ENCODE measurements around the gene COPG2.
A peak's percentile ranks its signal among the peaks of the same experiment; 100 is the strongest.

The COPG2 gene

DNA sequence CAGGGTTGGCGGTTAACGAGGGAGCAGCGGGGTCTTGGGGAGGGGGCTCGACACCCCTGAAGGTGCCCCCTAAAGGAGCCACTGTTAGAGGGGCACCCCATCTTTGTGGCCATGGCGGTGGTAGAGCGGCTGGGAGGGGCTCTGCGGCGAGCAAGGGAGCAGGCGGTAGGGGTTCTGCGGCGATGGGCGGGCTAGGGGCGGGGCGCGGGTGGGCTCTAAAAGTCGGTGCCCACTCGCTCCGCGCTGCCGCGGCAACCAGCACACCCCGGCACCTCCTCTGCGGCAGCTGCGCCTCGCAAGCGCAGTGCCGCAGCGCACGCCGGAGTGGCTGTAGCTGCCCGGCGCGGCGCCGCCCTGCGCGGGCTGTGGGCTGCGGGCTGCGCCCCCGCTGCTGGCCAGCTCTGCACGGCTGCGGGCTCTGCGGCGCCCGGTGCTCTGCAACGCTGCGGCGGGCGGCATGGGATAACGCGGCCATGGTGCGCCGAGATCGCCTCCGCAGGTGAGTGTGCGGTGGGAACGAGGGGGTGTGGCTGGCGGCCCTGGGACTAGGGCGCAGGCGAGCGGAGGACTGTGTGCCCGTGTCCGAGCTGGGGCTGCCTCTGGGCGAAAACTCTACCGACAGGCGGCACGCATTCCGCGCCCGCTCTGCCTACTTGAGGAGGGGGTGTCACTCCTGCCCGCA, 176.6 kb downstream of the COPG2 start, which contains the start of gene MEST:
Gene MEST, plus strand, starts transcription at position 245 of the 682 bp plus-strand sequence. Its CDS starts 229 bp downstream, at position 474.
- no peak for DNase-seq (ENCODE audit: low read depth)
- TF ChIP-seq, protein P1, sequence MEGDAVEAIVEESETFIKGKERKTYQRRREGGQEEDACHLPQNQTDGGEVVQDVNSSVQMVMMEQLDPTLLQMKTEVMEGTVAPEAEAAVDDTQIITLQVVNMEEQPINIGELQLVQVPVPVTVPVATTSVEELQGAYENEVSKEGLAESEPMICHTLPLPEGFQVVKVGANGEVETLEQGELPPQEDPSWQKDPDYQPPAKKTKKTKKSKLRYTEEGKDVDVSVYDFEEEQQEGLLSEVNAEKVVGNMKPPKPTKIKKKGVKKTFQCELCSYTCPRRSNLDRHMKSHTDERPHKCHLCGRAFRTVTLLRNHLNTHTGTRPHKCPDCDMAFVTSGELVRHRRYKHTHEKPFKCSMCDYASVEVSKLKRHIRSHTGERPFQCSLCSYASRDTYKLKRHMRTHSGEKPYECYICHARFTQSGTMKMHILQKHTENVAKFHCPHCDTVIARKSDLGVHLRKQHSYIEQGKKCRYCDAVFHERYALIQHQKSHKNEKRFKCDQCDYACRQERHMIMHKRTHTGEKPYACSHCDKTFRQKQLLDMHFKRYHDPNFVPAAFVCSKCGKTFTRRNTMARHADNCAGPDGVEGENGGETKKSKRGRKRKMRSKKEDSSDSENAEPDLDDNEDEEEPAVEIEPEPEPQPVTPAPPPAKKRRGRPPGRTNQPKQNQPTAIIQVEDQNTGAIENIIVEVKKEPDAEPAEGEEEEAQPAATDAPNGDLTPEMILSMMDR (conservative IDR thresholded peaks at IDR 0.05; ENCODE audit: low read length), result no peak
- peak within 1 kb of the TSS; percentile 55 for H3K4me3 ChIP-seq (ENCODE audit: low read length)

DNA sequence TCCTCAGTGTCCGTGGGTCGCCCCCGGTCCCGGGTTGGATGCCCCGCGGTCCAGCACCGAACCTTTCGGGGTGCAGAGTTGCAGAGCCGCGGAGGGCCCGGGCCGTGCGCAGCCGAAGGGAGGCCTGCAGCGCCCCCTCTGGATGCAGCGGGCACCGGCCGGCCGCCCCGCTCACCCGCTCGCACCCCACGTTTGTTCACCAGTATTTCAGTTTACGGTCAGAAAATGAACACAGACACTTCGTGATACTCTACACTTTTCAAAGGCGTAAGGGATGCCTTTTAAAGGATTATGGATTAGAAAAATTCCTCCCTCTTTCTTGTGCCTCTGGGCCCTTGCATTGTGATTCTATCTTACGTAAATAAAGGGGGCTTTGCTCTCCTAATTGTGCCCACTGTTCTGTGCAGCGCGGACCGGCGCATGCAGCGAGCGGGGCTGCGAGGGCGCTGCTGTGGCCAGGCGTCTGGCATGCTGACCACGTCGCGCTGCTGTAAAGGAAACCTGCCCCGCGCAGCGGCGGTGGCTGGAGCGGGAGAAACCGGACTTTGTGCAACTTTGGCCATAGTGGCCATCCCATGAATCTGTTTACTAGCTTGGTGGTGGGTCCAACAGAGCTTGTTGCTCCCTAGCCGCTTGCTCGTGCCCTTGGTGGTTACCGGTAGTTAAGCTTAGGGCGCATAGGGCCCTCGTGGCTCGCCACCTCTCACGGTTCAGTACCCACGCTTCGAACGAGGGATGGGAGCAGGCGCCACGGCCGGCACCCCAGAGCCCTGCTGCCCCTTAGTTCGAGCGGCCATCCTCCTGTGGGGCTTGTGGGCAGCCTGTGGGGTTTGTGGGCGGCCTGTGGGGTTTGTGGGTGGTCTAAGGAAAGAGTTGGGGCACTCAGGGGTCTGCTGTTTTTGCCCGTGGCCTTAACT, 177.4 kb downstream of the COPG2 start:
- TF ChIP-seq, protein P1 (conservative IDR thresholded peaks at IDR 0.05; ENCODE audit: low read length), result peak; percentile 42
- H3K4me3 ChIP-seq (ENCODE audit: low read length), result peak overlapping the region; percentile 42
- DNase-seq (ENCODE audit: low read depth), result no peak

DNA sequence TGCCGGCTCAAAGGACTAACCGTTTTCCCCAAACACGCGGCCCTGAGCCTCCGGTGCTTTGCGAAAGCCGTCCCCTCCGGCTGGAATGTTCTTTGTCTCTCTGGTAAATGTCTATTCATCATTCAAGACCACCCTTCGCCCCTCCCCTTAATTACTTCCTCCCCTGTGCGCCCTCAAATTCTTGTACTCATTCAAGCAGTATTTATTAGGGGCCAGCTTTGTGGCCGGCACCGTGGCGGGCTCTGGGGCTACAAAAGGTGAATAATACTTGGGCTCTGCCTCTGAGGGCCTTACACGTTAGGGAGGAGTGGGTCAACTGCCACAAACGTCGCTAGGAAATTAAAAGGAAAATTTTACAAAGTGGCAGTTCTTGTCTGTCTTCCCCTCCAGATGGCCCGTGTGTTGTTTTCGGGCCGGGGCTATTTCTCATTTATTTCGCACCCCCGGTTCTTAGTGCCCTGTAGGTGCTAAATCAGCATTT, 178.2 kb downstream of the COPG2 start:
- H3K4me3 ChIP-seq (ENCODE audit: low read length), result no peak overlapping the region
- TF ChIP-seq, protein P1 (conservative IDR thresholded peaks at IDR 0.05; ENCODE audit: low read length), result no peak
- no peak for DNase-seq (ENCODE audit: low read depth)

DNA sequence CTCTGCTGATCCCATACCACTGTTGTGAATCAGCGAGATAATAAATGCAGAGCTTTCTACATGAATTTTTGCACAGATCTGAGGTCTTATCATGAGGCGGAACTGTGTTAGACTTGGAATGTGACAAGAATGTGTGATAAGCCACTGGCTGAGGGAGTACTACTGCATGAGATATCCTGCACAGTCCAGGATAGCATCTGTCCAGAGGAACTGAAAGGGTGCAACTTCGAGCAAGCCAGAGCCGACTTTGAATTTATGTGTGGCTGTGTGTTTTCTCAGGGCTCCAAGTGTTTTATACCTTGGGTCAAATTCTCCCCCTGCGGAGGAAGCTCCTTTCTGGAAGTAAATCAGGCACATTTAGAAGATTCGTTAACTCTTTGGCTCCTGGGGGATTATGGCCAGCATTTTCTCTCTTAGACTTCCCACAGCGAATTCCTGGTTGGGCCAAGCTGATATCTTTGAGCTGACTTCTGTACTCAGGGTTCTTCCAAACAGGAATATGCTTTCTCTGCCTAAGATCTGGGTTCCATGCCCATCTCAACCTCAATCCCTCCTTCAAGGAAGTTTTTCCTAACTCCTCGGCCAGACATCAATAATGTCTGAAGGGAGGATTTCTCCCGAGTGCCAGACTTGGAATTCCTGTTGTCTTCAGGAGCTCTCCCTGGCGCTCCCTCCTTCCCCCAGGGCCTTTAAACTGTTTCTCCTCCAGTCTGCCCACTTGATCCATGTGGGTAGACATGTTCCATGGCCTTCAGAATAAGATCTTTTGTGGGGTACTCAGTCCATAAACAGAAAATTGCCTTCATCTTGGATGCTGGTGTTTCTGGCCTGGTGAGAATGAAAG, 179.2 kb downstream of the COPG2 start:
- no peak overlapping the region for H3K4me3 ChIP-seq (ENCODE audit: low read length)
- DNase-seq (ENCODE audit: low read depth), result no peak
- TF ChIP-seq, protein P1 (conservative IDR thresholded peaks at IDR 0.05; ENCODE audit: low read length), result no peak

DNA sequence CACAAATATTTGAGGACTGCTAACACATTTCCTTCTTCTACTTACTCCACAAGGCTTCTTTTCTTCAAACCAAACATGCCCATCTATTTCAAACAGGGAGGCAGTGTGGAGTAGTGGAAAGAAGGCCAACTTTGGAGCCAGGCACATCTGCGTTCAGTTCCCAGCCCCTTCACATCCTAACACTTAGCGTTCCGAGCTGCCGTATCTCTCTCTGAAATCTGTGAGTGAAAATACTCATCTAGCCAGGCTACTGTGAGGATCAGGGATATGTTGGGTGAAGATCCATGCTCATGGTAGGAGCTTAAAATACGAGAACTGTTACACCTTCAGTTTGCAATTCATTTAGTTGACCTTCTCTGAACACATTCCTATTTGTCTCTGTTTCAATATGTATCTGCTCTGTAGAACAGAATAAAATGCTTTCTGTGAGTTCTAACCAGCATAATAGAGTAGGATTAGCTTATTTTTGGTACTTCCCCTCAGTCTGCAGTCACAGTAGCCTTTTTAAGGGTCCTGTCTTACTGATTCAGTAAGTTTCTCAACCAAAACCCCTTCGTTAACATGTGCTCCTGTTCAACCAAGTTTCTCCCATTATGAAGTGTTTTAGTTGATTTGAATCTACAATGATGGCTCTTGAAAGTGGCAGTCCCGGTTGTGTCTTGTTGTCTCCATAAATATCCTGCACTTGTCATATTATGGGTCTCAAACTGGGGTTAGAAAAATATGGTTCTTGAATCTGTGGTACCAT, 180.0 kb downstream of the COPG2 start:
- TF ChIP-seq, protein P1 (conservative IDR thresholded peaks at IDR 0.05; ENCODE audit: low read length), result no peak
- H3K4me3 ChIP-seq (ENCODE audit: low read length), result no peak overlapping the region
- DNase-seq (ENCODE audit: low read depth), result no peak

DNA sequence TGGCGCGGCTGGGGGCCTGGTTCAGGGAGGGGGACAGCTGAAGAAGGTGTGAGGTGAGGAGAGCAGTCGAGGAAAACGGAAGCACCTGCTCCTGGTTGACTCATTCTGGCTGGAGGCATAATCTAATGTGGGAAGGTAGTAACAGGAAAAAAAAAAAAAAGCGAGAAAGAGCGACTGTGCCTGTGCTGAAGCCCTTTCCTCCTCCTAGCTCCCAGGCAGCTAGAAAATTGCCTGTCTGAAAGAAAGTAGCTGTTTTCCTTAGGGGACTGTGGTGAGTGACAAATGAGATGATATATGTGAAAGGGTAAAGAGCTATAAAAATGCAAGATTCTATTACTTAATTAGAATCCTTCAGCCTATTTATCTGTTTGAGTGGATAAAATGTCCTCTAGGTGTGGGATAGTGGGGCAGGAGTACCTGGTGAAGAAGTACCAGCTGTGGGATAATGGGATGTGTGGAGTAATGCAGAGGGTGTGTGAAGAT, 181.6 kb downstream of the COPG2 start:
- TF ChIP-seq, protein P1 (conservative IDR thresholded peaks at IDR 0.05; ENCODE audit: low read length), result no peak
- no peak for DNase-seq (ENCODE audit: low read depth)

More for the DNA sequence above, 181.6 kb downstream of the COPG2 start:
- H3K4me3 ChIP-seq (ENCODE audit: low read length), result no peak overlapping the region
